BLaER1 (cell line): ENCODE data around the gene CLEC4G.
A peak's percentile ranks its signal among the peaks of the same experiment; 100 is the strongest.

Experiments
- H3K27ac ChIP-seq: shearing (Covaris generic); formaldehyde crosslinking; 2 replicates; pipeline ENCODE4 v1.8.1; 2022
- H3K27me3 ChIP-seq: shearing (Covaris generic); formaldehyde crosslinking; 2 replicates; pipeline ENCODE4 v1.8.1; 2022
- H3K36me3 ChIP-seq: shearing (Covaris generic); formaldehyde crosslinking; 2 replicates; pipeline ENCODE4 v1.8.1; 2022
- H3K4me1 ChIP-seq: shearing (Covaris generic); formaldehyde crosslinking; 2 replicates; pipeline ENCODE4 v1.8.1; 2022
- H3K4me2 ChIP-seq: shearing (Covaris generic); formaldehyde crosslinking; 2 replicates; pipeline ENCODE4 v1.8.1; 2022
- H3K4me3 ChIP-seq: shearing (Covaris generic); formaldehyde crosslinking; 2 replicates; pipeline ENCODE4 v1.8.1; 2022
- H3K9ac ChIP-seq: shearing (Covaris generic); formaldehyde crosslinking; 2 replicates; pipeline ENCODE4 v1.8.1; 2022
- H3K9me3 ChIP-seq: shearing (Covaris generic); formaldehyde crosslinking; 2 replicates; pipeline ENCODE4 v1.8.1; 2022
- H4K20me1 ChIP-seq: shearing (Covaris generic); formaldehyde crosslinking; 2 replicates; pipeline ENCODE4 v1.8.1; 2022
- Cebpa-rat ChIP-seq: shearing (Covaris generic); IDR thresholded peaks from 2 replicates; pipeline ENCODE4 v1.8.1; 2022

The CLEC4G gene

DNA sequence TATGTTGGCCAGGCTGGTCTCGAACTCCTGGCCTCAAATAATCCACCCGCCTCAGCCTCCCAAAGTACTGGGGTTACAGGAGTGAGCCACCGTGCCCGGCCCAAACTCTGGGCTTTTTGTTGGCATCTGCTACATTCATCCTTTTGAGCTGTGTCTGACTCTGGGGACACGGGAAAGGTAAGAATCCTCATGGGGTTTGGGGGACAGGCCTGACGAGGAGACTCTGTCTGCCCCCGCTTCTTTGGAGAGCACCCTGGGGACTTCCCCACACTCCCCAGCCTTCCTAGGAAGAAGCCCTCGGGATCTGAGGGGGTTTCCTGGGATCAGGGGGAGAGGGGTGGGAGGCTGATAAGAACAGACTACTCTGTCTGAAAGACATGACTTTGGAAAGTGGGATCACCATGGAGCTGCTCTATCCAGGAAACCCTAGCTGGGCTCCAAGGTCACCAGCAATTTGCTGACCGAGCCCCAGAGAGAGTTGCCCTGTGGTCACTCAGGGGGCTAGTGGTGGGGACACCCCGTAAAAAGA lies 21.9 kb downstream of the CLEC4G start:
- TF ChIP-seq Cebpa-rat = no peak
- Histone ChIP-seq H3K4me2 (peak overlapping the region; percentile 37), H3K36me3 (no peaks in the 10 kb centered on the region)

DNA sequence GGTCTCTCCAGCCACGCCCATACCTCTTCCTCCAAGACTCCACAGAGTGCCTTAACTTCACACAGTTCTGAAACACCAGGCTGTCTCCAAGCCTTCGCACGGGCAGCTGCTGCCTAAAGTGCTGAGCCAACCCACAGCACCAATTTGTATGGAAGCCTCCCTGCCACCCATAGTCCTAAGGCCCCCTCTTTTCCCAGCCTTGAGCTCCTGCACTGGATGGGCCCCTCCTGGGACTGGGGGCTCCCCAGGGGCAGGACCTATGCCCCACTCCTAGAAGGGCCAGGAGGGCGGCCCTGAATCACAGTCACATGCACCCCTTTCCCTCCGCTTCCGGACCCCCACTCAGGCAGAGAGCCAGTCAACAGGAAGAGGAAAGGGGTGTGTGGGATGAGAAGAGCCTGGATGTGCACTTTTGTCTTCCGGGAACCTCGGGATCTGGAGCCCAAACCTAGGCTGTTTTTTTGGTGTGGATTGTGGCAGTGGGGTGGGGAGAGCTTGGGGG lies 24.9 kb downstream of the CLEC4G start:
- H3K27ac ChIP-seq = peak overlapping the region; percentile 46; the same call in 1 of the 2 replicates

More for the DNA sequence above, 21.9 kb downstream of the CLEC4G start:
- Histone ChIP-seq H3K9ac (no peak overlapping the region), H3K4me3 (no peak overlapping the region), H3K4me1 (peaks cover 68% of the 10 kb centered on the region), H3K27ac (0 out of 2 replicates have a peak overlapping the region, but pooled peaks have one; percentile 18), H3K27me3 (no peaks in the 10 kb centered on the region), H3K9me3 (no peaks in the 10 kb centered on the region), H4K20me1 (no peaks in the 10 kb centered on the region)

DNA sequence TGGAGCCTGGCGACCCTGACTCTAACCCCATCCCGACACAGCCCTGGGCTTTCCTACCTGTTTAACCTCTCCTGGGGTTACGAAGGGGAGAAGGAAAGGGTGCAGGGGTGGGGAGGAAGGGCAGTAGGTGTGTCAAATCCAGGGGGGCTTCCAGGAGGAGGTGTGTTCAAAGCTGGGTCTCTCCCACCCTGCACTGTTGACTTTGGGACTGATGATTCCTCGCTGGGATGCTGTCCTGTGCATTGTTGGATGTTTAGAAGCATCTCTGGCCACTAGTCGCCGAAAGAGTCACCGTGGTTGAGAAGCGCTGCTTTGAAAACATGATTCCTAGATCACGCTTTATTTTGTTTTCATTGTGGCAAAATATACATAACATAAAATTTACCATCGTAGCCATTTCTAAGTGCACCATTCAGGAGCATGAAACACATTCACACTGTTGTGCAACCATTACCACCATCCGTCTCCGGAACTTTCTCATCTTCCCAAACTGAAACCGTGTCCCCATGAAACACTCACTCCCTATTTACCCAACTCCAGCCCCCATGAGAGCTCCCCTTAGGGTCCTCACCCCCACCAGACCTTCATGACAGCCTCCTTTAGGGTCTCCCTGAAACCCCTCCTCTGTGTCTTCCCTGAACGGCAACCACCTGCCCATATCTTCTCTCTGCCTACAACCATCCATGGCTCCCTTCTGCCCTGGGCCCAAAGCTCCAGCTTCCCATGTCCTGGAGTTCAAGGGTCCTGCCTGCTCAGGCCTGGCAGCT lies 25.5 kb downstream of the CLEC4G start:
- Histone ChIP-seq H3K9ac (0 out of 2 replicates have a peak overlapping the region, but pooled peaks have one; percentile 38), H3K27ac (peak overlapping the region; percentile 66), H3K4me1 (peaks cover 91% of the 10 kb centered on the region), H3K9me3 (no peaks in the 10 kb centered on the region), H3K4me2 (peak overlapping the region; percentile 88), H3K27me3 (no peaks in the 10 kb centered on the region), H3K4me3 (0 out of 2 replicates have a peak overlapping the region, but pooled peaks have one; percentile 3), H3K36me3 (no peaks in the 10 kb centered on the region), H4K20me1 (no peaks in the 10 kb centered on the region)
- 0 out of 2 replicates have a peak, but pooled peaks have one; percentile 28 for TF ChIP-seq Cebpa-rat

More for the DNA sequence above, 24.9 kb downstream of the CLEC4G start:
- H3K4me1 ChIP-seq = peaks cover 85% of the 10 kb centered on the region
- no peaks in the 10 kb centered on the region for H3K27me3 ChIP-seq
- H3K4me2 ChIP-seq = peak overlapping the region; percentile 88
- H3K9me3 ChIP-seq = no peaks in the 10 kb centered on the region
- no peaks in the 10 kb centered on the region for H3K36me3 ChIP-seq
- no peak for TF ChIP-seq Cebpa-rat
- H3K9ac ChIP-seq = peak overlapping the region; percentile 45; the same call in 1 of the 2 replicates
- no peaks in the 10 kb centered on the region for H4K20me1 ChIP-seq
- H3K4me3 ChIP-seq = no peak overlapping the region

DNA sequence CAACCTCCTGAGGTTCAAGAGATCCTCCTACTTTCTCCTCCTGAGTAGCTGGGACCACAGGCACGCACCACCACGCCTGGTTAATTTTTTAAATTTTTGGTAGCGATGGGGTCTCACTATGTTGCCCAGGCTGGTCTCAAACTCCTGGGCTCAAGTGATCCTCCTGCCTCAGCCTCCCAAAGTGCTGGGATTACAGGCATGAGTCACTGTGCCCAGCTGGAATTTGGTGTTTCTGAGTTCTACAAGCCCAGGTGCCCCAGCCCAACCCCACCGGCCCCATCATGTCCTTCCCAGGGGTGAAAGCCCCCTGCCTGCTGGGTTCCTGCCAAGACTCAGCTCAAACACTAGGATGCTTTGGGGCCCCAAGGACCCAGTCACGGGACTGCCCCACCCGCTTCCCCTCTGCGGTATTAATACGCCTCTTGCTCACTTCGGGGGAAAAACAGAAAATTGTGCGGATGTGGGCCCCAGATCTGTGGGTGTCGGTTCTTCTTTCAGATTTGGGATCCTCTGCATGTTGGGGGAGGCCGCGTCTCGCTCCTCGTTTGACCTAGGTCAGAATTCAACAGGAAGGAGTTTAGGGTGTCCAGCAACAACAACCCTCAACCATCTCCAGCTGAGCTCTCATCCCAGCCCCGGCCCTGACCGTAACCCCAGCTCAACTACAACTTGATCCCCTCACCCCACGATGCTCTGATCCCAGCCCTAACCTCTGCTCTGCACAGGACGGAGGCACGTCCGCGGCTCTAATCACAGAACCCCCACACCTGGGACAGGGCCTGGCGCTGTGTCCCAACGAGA lies 26.3 kb downstream of the CLEC4G start:
- H3K4me2 ChIP-seq = peak overlapping the region; percentile 88
- peaks cover 95% of the 10 kb centered on the region for H3K4me1 ChIP-seq
- no peaks in the 10 kb centered on the region for H3K9me3 ChIP-seq

DNA sequence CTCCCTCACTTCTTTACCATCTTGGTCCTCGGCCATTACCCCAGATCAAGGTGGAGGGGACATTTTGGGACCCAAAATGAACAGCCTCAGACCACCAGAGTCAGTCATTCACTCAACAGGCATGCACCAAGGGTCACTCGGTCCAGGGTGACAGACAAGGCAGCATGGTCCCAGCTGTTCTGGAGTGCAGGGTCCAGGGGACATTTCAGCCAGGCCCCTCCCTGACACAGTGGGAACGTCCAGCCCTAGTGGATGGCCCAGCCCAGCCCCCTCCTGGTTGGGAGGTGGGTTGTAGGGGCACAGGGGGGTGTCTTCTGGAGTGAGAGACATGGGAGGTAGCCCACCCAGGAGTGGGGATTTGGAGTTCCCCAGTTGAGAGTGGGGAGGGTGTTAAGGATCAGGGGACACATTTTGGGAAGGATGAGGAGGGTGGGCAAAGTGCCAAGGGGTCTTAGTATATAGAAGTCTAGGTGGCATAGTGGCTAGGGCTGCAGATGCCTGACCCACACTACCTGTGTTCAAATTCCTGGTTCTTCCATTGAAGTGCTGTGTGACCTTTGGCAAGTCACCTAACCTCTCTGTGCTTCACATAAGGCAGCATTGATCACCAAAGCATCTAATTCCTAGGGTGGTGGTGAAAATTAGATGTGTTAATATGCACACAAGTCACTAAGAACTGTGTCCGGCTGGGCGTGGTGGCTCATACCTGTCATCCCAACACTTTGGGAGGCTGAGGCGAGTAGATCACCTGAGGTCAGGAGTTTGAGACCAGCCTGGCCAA lies 27.4 kb downstream of the CLEC4G start:
- Histone ChIP-seq H3K4me2 (peak overlapping the region; percentile 88; the same call in 1 of the 2 replicates), H4K20me1 (no peaks in the 10 kb centered on the region), H3K4me1 (peaks cover 90% of the 10 kb centered on the region), H3K27ac (no peak overlapping the region), H3K9me3 (no peaks in the 10 kb centered on the region), H3K9ac (no peak overlapping the region), H3K36me3 (no peaks in the 10 kb centered on the region), H3K4me3 (no peak overlapping the region), H3K27me3 (no peaks in the 10 kb centered on the region)
- TF ChIP-seq Cebpa-rat = no peak

More for the DNA sequence above, 26.3 kb downstream of the CLEC4G start:
- Histone ChIP-seq H4K20me1 (no peaks in the 10 kb centered on the region), H3K9ac (0 out of 2 replicates have a peak overlapping the region, but pooled peaks have one; percentile 38), H3K36me3 (no peaks in the 10 kb centered on the region), H3K4me3 (0 out of 2 replicates have a peak overlapping the region, but pooled peaks have one; percentile 3), H3K27ac (peak overlapping the region; percentile 66), H3K27me3 (no peaks in the 10 kb centered on the region)
- TF ChIP-seq Cebpa-rat = no peak

DNA sequence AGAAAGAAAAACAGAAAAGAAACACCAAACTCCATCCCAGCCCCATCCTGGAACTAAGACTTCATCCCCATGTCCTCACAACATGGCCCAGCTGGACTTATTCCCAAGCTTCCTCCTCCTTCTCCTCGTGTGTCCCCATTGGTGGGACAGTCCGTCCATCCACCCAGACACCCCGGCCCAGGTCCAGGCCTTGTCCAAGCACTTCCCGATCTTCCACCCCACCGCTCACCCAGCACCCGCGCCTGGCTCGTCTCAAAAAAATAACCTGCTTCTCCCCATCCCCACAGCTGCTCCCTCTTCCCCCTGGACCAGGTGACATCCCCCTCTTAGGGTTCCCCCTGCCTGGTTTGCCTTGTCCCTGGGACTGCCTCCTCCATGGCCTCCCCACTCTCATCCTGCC lies 28.6 kb downstream of the CLEC4G start:
- Histone ChIP-seq H3K9ac (no peak overlapping the region), H3K4me2 (no peak overlapping the region), H3K27ac (no peak overlapping the region), H3K4me1 (peaks cover 84% of the 10 kb centered on the region), H3K36me3 (no peaks in the 10 kb centered on the region), H3K9me3 (no peaks in the 10 kb centered on the region), H3K4me3 (no peak overlapping the region), H3K27me3 (no peaks in the 10 kb centered on the region), H4K20me1 (no peaks in the 10 kb centered on the region)
- no peak for TF ChIP-seq Cebpa-rat

DNA sequence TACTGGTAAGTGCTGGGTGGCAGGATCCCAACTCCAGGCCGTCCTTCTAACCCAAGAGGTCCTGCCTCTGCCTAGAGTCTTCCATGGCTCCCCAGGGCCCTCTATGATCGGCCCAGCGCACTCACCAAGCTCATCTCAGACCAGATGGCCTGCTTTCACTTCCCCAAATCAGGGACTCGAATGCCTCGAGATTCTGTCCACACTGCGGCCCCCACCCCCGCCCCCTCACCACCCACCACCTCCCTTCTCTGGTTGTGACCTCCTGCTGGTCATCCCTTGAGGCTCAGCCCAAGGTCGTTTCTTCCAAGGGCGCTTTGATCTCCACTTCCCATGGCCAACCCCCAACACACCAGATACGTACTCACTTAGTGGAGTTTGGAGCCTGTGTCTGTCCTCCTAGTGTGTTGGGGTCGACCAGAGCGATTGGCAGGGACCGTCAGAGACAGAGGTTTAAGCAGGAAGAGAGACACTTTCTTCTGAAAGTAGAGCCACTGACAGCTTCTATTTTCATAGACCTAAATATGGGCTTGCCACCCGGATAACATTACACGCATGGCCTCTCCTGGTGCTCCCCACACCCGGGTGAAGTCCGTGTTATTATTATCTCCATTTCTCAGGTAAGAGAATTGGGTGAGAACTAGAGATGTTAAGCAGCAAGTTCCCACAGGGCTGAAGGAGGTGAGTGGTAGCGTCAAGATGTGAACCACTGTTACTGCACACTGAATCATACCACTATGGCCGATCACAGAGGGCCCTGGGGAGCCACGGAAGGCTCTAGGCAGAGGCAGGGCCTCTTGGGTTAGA lies 30.1 kb downstream of the CLEC4G start, which contains the start of gene FCER2:
TSS of gene FCER2 (minus strand) at position 478 of the 804 bp plus-strand sequence. CDS start 2,371 bp downstream, outside the sequence.
- Histone ChIP-seq H3K36me3 (no peaks in the 10 kb centered on the region), H3K4me3 (no peak within 1 kb of the TSS), H4K20me1 (no peaks in the 10 kb centered on the region), H3K27ac (peak within 1 kb of the TSS; percentile 19), H3K9me3 (no peaks in the 10 kb centered on the region), H3K27me3 (no peaks in the 10 kb centered on the region), H3K4me1 (peaks cover 69% of the 10 kb centered on the region), H3K9ac (peak within 1 kb of the TSS; percentile 40; the same call in 1 of the 2 replicates), H3K4me2 (peak within 1 kb of the TSS; percentile 63)
- TF ChIP-seq Cebpa-rat = no peak

DNA sequence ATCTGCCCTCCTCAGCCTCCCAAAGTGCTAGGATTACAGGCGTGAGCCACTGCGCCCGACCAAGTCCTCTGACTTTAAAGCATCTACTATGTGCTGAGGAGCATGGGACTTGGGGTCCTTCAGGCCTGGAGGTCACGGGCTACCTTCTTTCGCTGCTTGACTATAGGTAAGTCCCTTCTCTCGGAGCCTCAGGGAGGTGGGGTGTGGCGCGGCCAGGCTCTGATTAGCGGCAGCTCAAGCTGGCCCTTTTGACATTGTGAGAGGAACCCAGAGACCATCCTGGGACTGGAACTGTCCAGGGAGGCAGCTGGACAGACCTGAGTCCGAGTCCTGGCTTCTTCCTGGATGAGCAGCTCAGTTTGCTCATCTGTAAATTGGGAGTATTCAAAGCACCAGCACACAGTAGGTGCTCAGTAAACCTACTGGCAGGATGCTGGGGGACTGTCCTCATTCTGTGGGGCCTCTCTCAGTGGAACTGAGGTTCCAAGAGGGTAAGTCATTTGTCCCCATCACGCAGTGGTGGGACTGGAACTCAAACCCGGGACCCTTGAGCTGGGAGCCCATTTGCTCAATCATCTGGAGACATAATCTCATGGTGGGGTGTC lies 30.8 kb downstream of the CLEC4G start:
- Histone ChIP-seq H3K9me3 (no peaks in the 10 kb centered on the region), H3K4me2 (no peak overlapping the region), H3K9ac (no peak overlapping the region), H3K4me3 (no peak overlapping the region), H3K4me1 (peaks cover 62% of the 10 kb centered on the region), H4K20me1 (no peaks in the 10 kb centered on the region), H3K36me3 (no peaks in the 10 kb centered on the region), H3K27ac (no peak overlapping the region), H3K27me3 (no peaks in the 10 kb centered on the region)
- no peak for TF ChIP-seq Cebpa-rat
